Prostate gland (tissue), 2 donors: Measurements from ENCODE around the gene GPS1.

Source experiments
- POLR2AphosphoS5 ChIP-seq: sonication (generic); formaldehyde crosslinking; IDR thresholded peaks from one replicate; pipeline ENCODE4 v1.6.1; 2017; ENCODE audit warnings: antibody characterized with exemption
- TF ChIP-seq, protein P1 (sequence below), 4 experiments: fragments of 200-600 bp in 2 of 4; fragments of 450-650 bp in 2 of 4; sonication (generic) in 2 of 4; IDR thresholded peaks; 1 replicate in 3 of 4; 2 replicates in 1 of 4; pipeline ENCODE4 v1.5.1; 2016 to 2019; ENCODE audit warnings: antibody characterized with exemption in 4 of 4, mild to moderate bottlenecking in 2 of 4, moderate library complexity in 2 of 4

DNA sequence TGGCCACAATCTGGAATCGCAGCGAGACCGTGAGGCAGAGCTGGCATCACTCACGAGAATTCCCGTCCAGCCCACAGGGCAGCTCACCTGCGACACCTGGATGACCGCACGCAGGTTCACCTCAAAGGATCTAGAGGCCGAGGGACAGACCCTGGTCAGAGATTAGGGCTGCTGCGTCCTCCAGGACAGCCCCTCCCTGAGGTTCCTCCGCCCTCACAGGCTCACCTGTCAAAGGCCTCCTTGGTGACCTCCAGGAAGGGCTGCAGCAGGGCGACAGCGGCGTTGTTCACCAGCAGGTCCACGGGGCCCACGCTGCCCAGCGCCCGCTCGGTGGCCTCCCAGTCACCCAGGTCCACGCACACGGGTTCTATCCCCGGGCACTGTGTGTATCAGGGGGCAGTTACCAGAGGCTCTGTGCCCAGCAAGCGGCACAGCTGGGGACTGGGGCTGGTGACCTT, 15.0 kb upstream of the GPS1 start:
- TF ChIP-seq, protein P1, sequence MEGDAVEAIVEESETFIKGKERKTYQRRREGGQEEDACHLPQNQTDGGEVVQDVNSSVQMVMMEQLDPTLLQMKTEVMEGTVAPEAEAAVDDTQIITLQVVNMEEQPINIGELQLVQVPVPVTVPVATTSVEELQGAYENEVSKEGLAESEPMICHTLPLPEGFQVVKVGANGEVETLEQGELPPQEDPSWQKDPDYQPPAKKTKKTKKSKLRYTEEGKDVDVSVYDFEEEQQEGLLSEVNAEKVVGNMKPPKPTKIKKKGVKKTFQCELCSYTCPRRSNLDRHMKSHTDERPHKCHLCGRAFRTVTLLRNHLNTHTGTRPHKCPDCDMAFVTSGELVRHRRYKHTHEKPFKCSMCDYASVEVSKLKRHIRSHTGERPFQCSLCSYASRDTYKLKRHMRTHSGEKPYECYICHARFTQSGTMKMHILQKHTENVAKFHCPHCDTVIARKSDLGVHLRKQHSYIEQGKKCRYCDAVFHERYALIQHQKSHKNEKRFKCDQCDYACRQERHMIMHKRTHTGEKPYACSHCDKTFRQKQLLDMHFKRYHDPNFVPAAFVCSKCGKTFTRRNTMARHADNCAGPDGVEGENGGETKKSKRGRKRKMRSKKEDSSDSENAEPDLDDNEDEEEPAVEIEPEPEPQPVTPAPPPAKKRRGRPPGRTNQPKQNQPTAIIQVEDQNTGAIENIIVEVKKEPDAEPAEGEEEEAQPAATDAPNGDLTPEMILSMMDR (IDR thresholded peaks at IDR 0.05) = no peak
- no peak for TF ChIP-seq POLR2AphosphoS5
